Ovary (tissue), 1 donor: ENCODE results near the gene RAB4A.

Source experiments
- EP300 ChIP-seq: sonication (generic); formaldehyde crosslinking; IDR thresholded peaks from one replicate; pipeline ENCODE4 v1.6.1; 2017; ENCODE audit warnings: antibody characterized with exemption
- POLR2A ChIP-seq: fragments of 450-650 bp; IDR thresholded peaks from one replicate; pipeline ENCODE4 v1.6.1; 2017; ENCODE audit warnings: antibody characterized with exemption, mild to moderate bottlenecking, moderate library complexity

DNA sequence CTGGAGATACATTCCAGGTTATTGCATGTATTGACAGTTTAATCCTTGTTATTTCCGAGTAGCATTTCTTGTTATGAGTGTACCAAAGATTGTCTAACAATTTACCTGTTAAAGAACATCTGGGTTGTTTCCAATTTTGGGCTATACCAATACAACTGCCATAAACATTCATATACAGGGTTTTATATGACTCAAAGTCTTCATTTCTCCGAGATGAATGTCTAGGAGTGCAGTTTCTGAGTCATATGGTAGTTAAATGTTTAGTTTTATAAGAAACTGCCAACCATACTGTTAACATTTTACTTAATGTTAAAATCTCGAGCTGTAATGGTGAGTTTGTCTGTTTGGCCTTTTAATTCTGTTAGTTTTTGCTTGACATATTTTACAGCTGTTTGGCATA is 10.0 kb downstream of the RAB4A start:
- no peak for TF ChIP-seq POLR2A
- no peak for TF ChIP-seq EP300
